DOHH2 (cell line): Measurements from ENCODE around the gene ERC2.

ENCODE experiments used
- EZH2phosphoT487 ChIP-seq: fragments of 200-600 bp; sonication (generic); IDR thresholded peaks from 2 replicates; pipeline ENCODE4 v1.6.1; 2017; ENCODE audit warnings: borderline replicate concordance, mild to moderate bottlenecking, antibody characterized with exemption, low read length, moderate library complexity, mixed read lengths
- TF ChIP-seq, protein P1 (sequence below): fragments of 200-600 bp; sonication (generic); IDR thresholded peaks from one replicate; pipeline ENCODE4 v1.5.1; 2014; ENCODE audit warnings: antibody characterized with exemption, mild to moderate bottlenecking, low read depth, low read length; ENCODE audit not compliant: poor library complexity, severe bottlenecking

DNA sequence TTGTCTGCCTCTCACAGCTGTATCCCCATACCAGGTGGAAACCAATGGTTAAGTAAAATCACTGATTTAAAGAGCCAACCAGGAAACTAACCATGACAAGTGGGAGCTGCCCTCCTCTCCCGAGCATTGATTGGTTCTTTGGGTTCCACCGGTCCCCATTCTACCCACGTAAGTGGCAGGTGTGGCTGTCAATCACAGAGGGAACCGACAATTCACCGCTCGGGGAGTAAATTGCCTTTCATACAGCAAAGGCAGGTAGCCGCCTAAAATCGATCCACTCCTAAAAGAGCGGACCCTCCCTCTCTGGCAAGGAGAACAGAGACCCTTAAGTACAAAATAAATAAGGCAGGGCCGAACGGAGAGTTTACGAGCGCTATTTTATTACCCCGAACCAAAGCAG lies 1.2 kb downstream of the ERC2 start:
- TF ChIP-seq, protein P1, sequence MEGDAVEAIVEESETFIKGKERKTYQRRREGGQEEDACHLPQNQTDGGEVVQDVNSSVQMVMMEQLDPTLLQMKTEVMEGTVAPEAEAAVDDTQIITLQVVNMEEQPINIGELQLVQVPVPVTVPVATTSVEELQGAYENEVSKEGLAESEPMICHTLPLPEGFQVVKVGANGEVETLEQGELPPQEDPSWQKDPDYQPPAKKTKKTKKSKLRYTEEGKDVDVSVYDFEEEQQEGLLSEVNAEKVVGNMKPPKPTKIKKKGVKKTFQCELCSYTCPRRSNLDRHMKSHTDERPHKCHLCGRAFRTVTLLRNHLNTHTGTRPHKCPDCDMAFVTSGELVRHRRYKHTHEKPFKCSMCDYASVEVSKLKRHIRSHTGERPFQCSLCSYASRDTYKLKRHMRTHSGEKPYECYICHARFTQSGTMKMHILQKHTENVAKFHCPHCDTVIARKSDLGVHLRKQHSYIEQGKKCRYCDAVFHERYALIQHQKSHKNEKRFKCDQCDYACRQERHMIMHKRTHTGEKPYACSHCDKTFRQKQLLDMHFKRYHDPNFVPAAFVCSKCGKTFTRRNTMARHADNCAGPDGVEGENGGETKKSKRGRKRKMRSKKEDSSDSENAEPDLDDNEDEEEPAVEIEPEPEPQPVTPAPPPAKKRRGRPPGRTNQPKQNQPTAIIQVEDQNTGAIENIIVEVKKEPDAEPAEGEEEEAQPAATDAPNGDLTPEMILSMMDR, result no peak
- TF ChIP-seq EZH2phosphoT487, result no peak
